T follicular helper cell (primary cell): ENCODE data around the gene PEA15.

Source experiments
- DNase-seq: peaks from one replicate; pipeline ENCODE4 v3.0.0-alpha.2; 2020; ENCODE audit warnings: low read depth
- total RNA-seq, 2 experiments: gene quantifications; one replicate each; lab custom pipeline; 2026; lab: John Stamatoyannopoulos, UW

The PEA15 gene, protein sequence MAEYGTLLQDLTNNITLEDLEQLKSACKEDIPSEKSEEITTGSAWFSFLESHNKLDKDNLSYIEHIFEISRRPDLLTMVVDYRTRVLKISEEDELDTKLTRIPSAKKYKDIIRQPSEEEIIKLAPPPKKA
- total RNA-seq: 34.1 to 88.4 reads per million in 2 experiments

DNA sequence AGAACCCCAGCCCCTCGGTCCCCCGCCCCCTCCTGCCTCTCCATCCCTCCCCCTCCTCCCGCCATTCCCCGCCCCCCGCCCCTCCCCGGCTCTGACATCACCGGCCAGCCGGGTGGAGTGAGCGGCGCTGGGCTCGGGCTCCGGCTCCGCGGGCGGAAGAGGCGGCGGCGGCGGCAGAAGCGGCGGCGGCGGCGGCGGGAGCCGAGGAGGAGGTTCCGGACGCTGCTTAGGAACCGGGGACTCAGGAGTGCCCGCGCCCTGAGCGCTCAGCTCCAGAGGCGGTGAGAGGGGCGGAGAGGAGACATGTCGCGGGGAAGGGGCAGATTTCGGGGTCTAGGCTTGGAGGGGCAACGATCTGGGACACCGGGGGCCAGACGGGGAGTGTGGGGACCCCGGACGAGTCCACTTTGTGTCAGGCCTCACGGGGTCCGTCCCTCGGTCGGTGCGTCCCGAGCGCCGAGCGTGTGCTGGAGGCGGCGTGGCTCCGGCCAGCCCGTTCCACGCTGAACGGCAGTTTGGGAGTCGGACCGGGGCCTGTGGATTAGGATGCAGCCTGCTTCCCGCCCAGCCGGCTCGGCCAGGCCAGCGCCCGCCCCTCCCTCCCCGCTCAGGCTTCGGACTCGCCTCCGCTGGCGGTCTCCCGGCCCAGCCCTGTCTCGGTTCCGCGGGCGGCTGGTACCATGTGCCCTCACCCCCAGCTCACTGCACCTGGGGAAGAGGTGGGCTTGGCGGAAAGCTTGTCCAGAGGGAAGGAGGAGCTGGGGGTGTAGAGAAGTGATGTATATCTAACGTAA is at the start of gene PEA15:
PEA15 (plus strand) TSS at position 143 of the 794 bp plus-strand sequence. CDS start 6,161 bp downstream, outside the sequence.
- peak; percentile 51 for DNase-seq

GRCh38 chr1:160156361-160156760 is 48.8 kb upstream of the PEA15 start:
- no peak for DNase-seq

DNA sequence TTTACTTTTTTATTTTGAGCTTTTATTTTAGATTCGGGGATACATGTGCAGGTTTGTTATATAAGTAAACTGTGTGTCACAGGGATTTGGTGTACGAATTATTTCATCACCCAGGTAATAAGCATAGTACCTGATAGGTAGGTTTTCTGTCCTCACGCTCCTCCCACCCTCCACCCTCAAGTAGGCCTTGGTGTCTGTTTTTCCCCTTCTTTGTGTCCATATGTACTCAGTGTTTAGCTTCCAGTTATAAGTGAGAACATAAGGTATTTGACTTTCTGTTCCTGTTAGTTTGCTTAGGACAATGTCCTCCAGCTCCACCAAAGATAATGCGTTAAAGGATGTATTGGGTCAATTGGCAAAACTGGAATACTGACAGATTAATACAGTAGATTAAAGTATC is 48.0 kb upstream of the PEA15 start:
- DNase-seq: no peak

GRCh38 chr1:160158031-160158430 is 47.2 kb upstream of the PEA15 start:
- no peak for DNase-seq

- DNase-seq: no peak
Observed at GRCh38 chr1:160158534-160158933, 46.6 kb upstream of the PEA15 start.

DNA sequence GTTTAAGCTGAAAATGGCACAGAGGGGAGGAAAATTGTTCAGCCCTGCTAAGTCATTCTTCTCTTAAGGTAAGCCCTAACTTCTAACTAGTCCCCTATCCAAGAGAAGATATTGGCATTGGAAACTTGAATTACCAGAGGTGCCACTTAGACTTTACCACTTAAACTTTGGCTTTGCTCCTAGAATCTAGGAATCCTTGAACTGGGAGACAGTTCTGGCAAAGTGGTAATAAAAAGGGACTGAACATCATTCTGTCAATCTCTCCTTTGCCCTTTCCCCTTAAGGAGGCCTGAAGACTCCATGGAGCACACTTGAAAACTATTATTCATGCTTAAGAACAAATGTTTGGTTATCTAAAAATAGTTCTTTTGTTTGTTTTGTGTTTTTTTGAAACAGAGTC is 45.3 kb upstream of the PEA15 start:
- no peak for DNase-seq

GRCh38 chr1:160161965-160162705 is 43.0 kb upstream of the PEA15 start:
- DNase-seq: no peak

DNA sequence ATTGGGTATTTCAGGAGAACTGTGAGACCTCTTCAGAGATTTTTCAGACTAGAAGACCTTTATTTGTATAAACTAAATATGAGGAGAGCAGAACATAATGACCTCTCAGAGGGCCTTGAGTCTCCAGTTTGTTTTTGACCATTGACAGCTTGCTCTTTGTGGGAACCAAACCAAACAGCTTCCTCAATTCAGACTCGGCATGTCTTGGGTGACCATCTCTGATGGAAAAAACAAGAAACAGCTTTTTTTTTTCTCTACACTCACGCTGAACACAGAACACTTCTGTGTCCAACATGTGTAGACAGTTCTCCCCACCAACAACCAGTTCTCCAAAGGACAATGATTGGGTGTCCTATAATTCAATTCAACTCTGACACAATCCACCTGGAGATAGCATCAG is 42.3 kb upstream of the PEA15 start:
- no peak for DNase-seq

- no peak for DNase-seq
Observed at GRCh38 chr1:160163615-160164014, 41.6 kb upstream of the PEA15 start.

DNA sequence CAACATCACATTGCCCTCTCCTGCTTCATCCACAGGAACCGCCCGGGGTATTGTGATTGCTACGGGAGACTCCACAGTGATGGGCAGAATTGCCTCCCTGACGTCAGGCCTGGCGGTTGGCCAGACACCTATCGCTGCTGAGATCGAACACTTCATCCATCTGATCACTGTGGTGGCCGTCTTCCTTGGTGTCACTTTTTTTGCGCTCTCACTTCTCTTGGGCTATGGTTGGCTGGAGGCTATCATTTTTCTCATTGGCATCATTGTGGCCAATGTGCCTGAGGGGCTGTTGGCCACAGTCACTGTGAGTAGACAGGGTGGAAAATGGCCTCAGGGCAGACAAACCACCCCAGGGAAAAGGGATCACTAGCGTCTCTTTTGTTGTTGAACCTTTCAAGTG is 41.1 kb upstream of the PEA15 start:
- DNase-seq: no peak

DNA sequence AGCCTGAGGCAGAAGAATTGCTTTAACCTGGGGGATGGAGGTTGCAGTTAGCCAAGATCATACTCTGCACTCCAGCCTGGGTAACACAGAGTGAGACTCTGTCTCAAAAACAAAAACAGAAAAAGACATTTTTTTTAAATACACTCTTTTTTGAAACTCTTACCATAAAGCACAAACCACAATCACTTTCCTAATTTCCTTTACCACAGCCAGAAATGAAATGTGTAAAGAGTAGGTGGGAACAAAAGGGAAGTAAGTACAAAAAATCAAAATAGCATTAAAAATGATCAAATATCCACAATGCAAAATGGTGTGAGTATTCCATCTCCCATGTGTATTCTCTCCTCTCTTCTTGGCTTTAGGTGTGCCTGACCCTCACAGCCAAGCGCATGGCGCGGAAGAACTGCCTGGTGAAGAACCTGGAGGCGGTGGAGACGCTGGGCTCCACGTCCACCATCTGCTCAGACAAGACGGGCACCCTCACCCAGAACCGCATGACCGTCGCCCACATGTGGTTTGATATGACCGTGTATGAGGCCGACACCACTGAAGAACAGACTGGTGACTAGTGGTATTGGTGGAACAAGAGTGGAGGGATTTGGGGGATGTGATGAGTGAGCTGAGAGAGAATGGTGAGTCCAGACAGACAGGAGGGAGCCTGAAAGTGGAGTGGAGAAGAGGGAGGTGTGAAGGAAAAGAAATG is 38.9 kb upstream of the PEA15 start:
- DNase-seq: no peak

DNA sequence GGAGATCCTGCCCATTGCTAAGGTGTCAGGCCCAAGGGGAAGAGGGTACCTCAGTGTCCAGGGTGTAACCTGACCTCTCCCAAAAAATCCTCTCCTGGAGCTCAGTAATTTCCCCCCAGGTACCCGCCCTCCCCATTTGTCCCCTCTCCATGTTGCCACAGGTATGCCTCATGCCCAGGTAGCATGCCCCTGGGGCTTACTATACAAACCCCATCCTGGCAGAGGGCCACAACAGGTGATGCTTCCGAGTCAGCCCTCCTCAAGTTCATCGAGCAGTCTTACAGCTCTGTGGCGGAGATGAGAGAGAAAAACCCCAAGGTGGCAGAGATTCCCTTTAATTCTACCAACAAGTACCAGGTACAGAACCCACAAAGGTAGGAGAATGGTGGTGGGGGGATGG is 38.1 kb upstream of the PEA15 start:
- no peak for DNase-seq

DNA sequence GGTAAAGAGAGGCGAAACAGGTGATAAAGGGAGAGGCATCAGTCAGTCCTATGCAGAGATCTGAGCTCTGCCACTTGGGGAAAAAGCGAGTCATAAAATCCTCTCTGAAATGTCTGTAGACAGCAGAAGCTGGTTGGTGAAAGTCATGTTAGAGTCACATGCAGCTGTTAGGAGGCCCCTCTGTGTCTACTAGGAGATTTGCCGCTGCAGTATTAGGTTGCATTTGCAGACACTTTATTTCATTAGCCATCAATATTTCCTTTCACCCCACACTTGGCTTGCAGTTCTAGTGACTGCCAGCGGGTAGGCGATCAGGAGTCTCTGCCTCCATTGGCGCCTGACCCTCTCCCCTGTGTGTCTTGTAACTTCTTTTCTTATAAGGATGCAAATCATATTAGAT is 37.6 kb upstream of the PEA15 start:
- no peak for DNase-seq

DNA sequence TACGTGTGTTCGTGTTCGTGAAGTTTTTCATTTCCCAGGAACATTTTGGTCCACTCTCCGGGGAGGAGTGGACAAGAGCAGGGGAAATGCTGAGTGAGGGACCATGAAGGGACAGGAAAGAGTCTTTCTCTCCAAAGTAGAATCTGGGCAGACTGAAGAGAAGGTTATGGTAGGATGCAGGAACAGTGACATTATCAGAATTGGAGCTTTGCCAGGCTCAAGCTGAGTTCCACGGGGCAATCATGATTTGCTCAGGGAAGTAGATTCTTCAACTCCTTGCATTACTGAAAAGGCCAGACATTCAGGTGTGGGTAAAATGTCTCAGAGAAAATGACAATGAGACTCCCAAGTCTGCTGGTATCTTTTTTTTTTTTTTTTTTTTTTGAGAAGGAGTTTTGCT is 37.2 kb upstream of the PEA15 start:
- no peak for DNase-seq

DNA sequence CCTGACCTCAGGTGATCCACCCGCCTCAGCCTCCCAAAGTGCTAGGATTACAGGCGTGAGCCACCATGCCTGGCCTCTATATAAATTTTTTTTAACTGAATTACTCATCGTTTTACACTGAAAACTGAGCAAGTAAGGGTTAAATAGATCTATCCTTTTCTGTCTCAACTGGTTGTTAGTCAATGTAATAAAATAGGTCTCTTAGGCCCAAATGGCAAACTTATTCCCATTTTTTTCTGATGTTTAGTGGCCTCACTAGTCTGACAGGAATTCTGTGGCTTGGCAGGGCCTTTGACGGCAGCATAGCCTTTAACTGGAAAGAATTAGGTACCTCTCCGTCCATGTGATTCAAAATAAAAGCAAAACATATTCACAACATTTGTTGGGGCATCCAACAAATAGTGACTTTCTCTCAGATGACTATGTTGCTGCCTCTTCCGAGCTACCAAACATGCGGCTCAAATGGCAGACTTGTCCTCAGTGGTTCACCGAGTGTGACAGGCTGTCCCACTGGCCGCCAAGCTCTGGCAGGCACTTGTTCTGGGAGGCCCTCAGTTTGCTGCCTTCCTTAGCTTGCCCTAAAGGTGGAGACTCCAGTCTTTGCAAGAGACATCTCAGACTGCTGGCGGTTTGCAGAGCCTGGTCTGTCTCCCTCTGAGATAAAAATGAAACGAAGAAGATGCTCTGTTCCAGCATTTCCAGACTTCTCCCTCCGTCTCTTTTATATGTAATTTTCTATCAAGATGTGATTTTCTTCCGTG is 36.4 kb upstream of the PEA15 start:
- no peak for DNase-seq

GRCh38 chr1:160169553-160170399 is 35.4 kb upstream of the PEA15 start:
- no peak for DNase-seq

GRCh38 chr1:160171354-160171753 is 33.8 kb upstream of the PEA15 start:
- no peak for DNase-seq

GRCh38 chr1:160171980-160172379 is 33.2 kb upstream of the PEA15 start:
- DNase-seq: no peak

- no peak for DNase-seq
Observed at GRCh38 chr1:160177231-160177630, 28.0 kb upstream of the PEA15 start.

- DNase-seq: no peak
Observed at GRCh38 chr1:160177667-160178066, 27.5 kb upstream of the PEA15 start.

DNA sequence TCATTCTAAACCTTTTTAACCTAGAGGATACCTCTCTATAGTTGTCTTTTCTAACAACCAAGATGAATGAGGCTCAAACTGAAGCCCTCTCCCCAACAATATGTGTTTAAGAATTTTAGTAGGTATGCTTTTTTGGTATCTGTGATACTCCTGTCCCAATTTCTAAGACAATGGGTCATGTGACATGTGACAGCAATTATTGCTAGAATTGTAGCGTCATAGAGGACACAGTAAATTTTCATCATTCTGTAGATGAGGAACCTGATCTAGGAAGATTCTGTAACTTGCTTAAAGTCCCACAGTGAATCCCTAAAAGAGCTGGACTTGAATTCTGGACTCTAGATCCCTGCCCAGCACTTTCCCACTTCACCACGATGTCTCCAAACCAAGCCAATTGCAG is 26.5 kb upstream of the PEA15 start:
- DNase-seq: no peak
